CD4-positive, alpha-beta T cell treated with Interleukin-4 for 4 hours (primary cell): ENCODE data around the gene PORCN.
"Not testable (repeated sequence)": the region's sequence is repeated elsewhere in the genome, so short reads cannot be mapped to it uniquely, and the experiment has no call there.

Experiments
- DNase-seq: peaks from one replicate; pipeline ENCODE4 v3.0.0-alpha.2; 2020

Gene PORCN

DNA sequence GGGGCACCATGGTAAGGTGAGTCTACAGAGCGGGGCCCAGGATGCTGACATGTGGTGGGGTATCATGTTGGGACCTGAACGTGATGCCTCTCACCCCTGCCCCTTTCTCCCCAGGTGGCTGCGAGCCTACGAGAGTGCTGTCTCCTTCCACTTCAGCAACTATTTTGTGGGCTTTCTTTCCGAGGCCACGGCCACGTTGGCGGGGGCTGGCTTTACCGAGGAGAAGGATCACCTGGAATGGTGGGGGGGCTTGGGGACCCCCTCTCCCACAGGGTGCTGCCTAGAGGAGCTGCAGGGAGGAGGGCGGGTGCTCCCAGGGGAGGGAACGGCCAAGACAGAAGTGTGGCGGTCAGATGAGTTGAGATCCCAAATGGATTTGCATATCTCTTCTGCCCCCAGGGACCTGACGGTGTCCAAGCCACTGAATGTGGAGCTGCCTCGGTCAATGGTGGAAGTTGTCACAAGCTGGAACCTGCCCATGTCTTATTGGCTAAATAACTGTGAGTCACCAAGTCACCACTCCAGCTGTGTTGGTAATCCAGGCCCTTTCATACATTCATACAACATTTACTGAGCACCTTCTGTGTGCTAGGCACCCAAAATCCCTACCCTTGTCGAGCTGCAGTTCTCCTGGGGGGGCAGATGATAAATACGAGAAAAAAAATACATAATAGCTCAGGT lies 5.5 kb downstream of the PORCN start:
- DNase-seq = no peak

DNA sequence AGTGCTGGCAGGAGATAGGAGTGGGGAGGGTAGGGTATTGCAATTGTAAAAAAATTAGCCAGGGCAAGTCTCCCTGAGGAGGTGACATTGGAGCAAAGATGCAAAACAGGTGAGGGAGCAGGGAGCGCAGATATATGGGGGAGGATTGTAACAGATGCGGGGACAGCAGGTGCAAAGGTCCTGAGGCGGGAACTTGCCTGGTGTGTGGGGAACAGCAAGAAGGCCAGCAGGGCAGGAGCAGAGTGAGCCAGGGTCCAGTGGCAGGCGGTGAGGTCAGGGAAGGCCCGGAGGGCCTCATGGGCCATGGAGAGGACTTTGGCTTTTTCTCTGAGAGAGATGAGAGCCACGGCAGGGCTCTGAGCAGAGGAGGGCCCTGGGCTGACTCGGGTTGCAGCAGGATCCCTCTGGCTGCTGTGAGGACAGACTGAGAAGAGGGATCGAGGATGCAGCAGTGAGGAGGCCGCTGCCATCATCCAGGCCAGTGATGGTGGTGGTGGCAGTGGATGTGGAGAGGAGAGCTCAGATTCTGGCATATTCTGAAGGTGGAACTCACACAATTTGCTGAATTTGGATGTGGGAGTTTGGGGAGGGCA lies 6.2 kb downstream of the PORCN start:
- DNase-seq = no peak

DNA sequence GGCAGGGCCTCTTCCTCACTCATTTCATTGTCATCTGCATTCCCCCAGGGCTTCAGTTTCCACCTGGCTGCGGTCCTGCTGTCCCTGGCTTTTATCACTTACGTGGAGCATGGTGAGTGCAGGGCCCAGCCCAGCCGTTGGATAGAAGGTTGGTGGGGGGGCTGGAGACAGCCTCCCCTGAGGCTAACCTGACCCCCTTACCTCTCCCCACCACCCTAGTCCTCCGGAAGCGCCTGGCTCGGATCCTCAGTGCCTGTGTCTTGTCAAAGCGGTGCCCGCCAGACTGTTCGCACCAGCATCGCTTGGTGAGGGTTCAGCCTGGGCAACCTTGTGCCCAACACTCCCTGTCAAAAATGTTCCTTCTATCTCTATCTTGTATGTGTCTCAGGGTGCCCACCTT lies 7.0 kb downstream of the PORCN start:
- DNase-seq = no peak

DNA sequence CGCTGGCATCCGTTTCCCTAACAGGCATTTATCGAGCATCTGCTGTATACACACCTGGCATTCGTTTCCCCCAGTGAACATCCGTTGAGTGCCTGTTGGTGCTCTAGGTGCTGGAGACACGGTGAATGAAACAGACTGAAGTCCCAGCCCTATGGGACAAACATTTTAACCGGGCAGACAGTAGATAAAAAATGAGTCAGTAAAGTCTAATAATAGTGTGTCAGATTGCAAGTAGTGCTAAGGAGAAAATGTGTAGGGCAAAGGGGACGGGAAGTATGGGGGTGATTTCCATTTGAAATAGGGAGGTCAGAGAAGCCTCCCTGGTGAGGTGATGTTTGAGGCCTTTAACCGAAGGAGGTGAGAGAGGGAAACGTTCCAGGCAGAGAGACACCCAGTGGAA lies 7.5 kb downstream of the PORCN start:
- DNase-seq = no peak

DNA sequence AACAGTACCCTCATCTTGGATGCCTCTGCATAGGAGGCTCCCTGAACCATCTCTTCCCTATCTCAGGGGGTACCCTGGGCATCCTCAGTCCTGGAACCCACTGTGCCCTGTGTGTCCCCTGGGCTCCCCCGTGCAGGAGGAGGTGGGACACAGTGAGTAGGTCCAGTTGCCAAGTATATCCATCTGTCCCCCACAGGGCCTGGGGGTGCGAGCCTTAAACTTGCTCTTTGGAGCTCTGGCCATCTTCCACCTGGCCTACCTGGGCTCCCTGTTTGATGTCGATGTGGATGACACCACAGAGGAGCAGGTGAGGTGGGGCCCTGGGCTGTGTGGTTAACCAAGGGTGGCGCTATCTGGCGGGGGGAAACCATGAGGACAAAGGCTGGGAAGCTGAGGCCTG lies 8.2 kb downstream of the PORCN start:
- DNase-seq = no peak

DNA sequence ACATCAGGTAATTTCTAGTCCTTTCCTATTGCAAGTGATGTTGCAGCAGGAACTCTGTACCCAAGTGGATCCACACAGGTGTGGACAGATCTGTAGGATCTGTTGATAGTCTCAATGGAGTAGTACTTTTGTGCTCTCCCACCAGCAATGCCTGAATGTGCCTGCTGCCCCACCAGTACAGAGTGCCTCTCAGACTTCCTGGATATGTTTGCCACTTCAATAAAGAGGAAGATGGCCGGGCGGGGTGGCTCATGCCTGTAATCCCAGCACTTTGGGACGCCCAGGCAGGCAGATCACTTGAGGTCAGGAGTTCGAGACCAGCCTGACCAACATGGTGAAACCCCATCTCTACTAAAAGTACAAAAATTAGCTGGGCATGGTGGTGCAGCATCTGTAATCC lies 10.7 kb downstream of the PORCN start:
- not testable (repeated sequence) for DNase-seq

GRCh38 chrX:48520455-48520854 lies 11.7 kb downstream of the PORCN start:
- DNase-seq = no peak

GRCh38 chrX:48520976-48521352 lies 12.2 kb downstream of the PORCN start:
- DNase-seq = no peak

GRCh38 chrX:48521353-48522243 lies 12.8 kb downstream of the PORCN start, which contains the start of gene EBP:
Gene EBP, plus strand, starts transcription at chrX:48521808. Its CDS starts 1,964 bp downstream, at chrX:48523772.
- peak; percentile 96 for DNase-seq

GRCh38 chrX:48522291-48522690 lies 13.5 kb downstream of the PORCN start:
- DNase-seq = no peak

DNA sequence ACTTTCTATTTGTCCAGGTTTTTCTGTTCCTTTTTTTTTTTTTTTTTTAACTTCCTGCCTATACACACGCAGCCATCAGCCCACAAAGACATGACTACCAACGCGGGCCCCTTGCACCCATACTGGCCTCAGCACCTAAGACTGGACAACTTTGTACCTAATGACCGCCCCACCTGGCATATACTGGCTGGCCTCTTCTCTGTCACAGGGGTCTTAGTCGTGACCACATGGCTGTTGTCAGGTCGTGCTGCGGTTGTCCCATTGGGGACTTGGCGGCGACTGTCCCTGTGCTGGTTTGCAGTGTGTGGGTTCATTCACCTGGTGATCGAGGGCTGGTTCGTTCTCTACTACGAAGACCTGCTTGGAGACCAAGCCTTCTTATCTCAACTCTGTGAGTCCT lies 14.9 kb downstream of the PORCN start:
- DNase-seq = no peak

DNA sequence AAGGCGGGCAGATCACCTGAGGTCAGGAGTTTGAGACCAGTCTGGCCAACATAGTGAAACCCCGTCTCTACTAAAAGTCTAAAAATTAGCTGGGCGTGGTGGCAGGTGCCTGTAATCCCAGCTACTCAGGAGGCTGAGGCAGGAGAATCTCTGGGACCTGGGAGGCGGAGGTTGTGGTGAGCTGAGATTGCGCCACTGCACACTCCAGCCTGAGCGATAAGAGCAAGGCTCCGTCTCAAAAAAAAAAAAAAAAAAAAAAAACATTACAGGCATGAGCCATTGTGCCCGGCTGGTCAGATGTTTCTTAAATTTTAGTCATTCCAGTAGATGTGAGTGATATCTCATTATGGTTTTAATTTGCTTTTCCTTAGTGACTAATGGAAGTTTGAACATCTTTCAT lies 17.1 kb downstream of the PORCN start:
- not testable (repeated sequence) for DNase-seq

DNA sequence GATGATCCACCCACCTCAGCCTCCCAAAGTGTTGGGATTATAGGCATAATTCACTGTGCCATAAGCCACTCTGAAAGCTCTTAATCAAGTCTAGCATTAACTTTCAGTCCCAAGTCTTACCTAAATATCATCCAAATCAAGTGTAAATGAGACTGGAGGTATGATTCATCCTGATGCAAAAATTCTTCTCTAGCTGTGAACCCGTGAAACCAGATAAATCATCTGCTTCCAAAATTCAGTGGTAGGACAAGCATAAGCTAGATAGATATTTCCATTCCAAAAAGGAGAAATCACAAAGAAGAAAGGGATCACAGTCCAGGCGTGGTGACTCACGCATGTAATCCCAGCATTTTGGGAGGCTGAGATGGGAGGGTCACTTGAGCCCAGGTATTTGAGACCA lies 21.9 kb downstream of the PORCN start:
- DNase-seq = no peak

DNA sequence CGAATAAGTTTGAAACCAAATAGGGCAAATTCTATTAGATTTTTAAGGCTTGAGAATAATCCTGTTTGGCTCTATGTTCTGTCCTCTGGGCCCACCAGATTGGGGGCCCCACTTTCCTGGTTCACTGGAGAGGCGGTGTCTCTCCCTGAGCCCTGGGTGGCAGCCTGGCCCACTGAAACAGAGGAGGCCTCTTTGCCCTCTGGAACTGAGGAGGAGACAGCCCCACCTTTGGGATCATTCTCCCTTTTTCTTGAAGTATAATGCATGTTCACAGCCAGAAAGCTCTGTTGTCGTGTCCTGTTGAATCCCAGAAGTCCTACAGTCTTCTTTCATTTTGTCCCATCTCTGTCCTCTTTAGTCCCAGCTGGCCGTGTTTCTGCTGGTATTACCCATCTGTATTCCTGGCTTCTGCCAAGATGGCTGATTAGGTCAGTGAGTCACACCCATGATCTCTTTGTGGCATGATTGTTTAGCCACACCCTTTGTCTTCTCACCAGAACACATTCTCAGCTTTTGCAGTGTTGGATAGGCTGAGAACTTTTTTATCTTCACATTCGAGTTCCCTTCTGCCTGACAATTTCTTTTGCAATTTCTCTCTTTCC lies 22.7 kb downstream of the PORCN start:
- peak; percentile 46 for DNase-seq

- DNase-seq = no peak
Measured at GRCh38 chrX:48532161-48532560, 23.4 kb downstream of the PORCN start.

GRCh38 chrX:48533165-48533564 lies 24.4 kb downstream of the PORCN start:
- no peak for DNase-seq

GRCh38 chrX:48538641-48539344 lies 30.0 kb downstream of the PORCN start:
- no peak for DNase-seq

DNA sequence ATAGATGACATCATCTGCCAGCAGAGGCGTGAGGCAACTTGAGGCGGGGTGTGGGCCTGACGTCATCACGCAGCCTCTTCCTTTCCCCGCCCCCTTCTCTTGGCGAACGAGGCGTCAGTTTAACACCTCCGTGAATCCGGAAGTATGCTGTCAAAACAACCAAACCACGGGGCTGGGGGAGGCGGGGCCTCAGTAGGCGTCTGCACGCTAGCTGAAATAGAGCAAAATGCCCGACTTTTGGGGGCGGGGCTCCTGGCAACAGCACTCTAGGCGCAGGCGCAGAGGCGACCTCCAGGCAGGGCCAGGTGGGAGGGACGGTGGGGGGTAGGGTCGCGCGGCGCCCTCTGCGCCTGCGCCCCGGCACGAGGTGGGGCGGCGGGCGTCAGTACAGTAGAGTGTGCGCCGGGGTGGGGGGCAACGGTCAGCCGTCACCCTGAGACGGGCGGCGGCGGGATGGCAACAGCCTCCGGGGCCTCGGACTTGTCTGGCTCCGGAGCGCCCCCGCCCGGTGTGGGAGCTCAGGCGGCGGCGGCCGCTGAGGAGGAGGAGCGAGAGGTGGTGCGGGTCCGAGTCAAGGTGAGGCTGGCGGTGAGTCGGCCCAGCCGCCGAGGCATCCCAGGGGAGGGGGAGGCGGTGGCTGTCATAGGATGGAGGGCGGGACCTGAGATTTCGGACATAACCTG lies 30.7 kb downstream of the PORCN start, which contains the start of gene TBC1D25:
Gene TBC1D25 (plus strand): TSS at position 370 of the 683 bp plus-strand sequence. CDS start 84 bp downstream, at position 454.
- DNase-seq = peak; percentile 98

- peak; percentile 53 for DNase-seq
Measured at GRCh38 chrX:48540028-48540375, 31.2 kb downstream of the PORCN start.

DNA sequence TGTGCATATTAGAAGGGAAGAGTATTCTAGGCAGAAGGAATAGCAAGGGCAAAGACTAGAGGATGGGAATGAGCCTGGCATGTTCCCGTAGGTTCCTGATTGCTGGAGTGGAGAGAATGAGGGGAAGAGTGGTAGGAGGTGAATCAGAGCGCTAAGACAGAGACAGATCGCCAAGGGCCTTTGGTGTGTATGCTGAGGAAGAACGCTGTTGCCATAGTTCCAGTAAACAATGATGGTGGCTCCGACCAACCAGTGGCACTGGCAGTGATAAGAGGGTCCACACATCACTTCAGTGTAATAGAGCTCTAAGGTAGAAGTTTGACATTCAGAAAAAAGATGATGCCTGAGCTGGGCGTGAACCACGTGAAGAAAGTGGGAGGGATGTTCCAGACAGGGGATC lies 31.7 kb downstream of the PORCN start:
- DNase-seq = peak; percentile 19

DNA sequence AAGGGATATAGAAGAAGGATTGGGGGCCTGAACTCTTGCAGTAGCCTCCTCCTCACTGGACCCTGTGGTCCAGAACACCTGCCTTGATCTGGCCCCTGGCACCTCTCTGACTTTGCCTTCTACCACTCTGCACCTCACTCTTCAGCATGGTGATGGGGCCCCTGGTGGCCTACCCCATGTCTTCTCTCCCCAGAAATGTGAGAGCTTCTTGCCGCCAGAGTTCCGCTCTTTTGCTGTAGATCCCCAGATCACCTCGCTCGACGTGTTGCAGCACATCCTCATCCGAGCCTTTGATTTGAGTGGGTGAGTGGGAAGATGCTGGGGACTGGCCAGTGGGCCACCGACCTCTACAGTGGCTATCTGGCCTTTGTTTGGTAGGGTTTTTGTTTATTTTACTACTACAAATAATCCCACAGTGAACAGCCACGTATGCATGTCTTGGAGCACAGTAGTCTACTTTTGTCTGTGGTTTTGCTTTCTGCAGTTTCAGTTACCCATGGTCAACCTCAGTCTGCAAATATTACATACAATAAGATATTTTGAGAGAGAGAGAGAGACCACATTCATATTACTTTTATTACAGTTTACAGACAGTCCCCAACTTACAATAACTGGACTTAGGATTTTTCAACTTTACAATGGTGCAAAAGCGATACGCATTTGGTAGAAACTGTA lies 32.5 kb downstream of the PORCN start:
- no peak for DNase-seq

- no peak for DNase-seq
Measured at GRCh38 chrX:48548871-48549270, 40.1 kb downstream of the PORCN start.
